Activated effector memory CD4-positive, alpha-beta T cell treated with Interleukin-2 at 50 U/mL for 16 hours (primary cell): ENCODE data around the gene SLC17A6.

Experiments
- DNase-seq: peaks from one replicate; pipeline ENCODE4 v3.0.0-alpha.2; 2020

SLC17A6 gene

GRCh38 chr11:22390283-22390655 is 52.1 kb downstream of the SLC17A6 start:
- no peak for DNase-seq

GRCh38 chr11:22392561-22392960 is 54.4 kb downstream of the SLC17A6 start:
- DNase-seq = no peak

- no peak for DNase-seq
These were observed 67.2 kb downstream of the SLC17A6 start for GRCh38 chr11:22405377-22405776.

- no peak for DNase-seq
These were observed 69.1 kb downstream of the SLC17A6 start for GRCh38 chr11:22407267-22407666.

GRCh38 chr11:22407921-22408320 is 69.7 kb downstream of the SLC17A6 start:
- no peak for DNase-seq

- DNase-seq = no peak
These were observed 77.3 kb downstream of the SLC17A6 start for GRCh38 chr11:22415476-22415875.

GRCh38 chr11:22416462-22416861 is 78.3 kb downstream of the SLC17A6 start:
- DNase-seq = no peak

- DNase-seq = no peak
These were observed 88.7 kb downstream of the SLC17A6 start for GRCh38 chr11:22426915-22427314.
